GM12875 (cell line): ENCODE measurements around the gene MOK.
"Not testable (repeated sequence)": the region's sequence is repeated elsewhere in the genome, so short reads cannot be mapped to it uniquely, and the experiment has no call there.

Source experiments
- H3K4me3 ChIP-seq: one replicate; pipeline ENCODE4 v1.5.1; 2011; ENCODE audit warnings: low read depth, low read length, control low read depth
- CTCF ChIP-seq: IDR thresholded peaks from 2 replicates; pipeline ENCODE4 v1.5.1; 2011; ENCODE audit warnings: low read depth, mild to moderate bottlenecking, control low read depth, inconsistent platforms, low read length, moderate library complexity, borderline replicate concordance; ENCODE audit not compliant: insufficient read depth

The MOK gene

GRCh38 chr14:102333795-102334705 lies 29.1 kb upstream of the MOK start:
- TF ChIP-seq CTCF = no peak
- H3K4me3 ChIP-seq = no peak overlapping the region

- TF ChIP-seq CTCF = no peak
- H3K4me3 ChIP-seq = no peak overlapping the region
Observed at GRCh38 chr14:102333390-102333789, 28.4 kb upstream of the MOK start.

GRCh38 chr14:102330806-102331205 lies 25.8 kb upstream of the MOK start:
- no peak for TF ChIP-seq CTCF
- H3K4me3 ChIP-seq = no peak overlapping the region

- H3K4me3 ChIP-seq = not testable (repeated sequence)
Observed at GRCh38 chr14:102329381-102329780, 24.4 kb upstream of the MOK start.

- H3K4me3 ChIP-seq = no peak overlapping the region
- no peak for TF ChIP-seq CTCF
Observed at GRCh38 chr14:102326583-102326982, 21.6 kb upstream of the MOK start.

- no peak for TF ChIP-seq CTCF
- no peak overlapping the region for H3K4me3 ChIP-seq
Observed at GRCh38 chr14:102325791-102326345, 20.9 kb upstream of the MOK start.

GRCh38 chr14:102323102-102323501 lies 18.1 kb upstream of the MOK start:
- peak; percentile 58 for TF ChIP-seq CTCF

More at GRCh38 chr14:102323102-102323501, 18.1 kb upstream of the MOK start:
- H3K4me3 ChIP-seq = no peak overlapping the region
